ENCODE results near the gene RAD51AP1.

GRCh38 chr12:4535871-4536270 lies 2.8 kb upstream of the RAD51AP1 start:
- no peak for TF ChIP-seq EZH2 (optimal IDR thresholded peaks at IDR 0.05; ENCODE audit: low read depth, low read length)
- TF ChIP-seq, protein P1, sequence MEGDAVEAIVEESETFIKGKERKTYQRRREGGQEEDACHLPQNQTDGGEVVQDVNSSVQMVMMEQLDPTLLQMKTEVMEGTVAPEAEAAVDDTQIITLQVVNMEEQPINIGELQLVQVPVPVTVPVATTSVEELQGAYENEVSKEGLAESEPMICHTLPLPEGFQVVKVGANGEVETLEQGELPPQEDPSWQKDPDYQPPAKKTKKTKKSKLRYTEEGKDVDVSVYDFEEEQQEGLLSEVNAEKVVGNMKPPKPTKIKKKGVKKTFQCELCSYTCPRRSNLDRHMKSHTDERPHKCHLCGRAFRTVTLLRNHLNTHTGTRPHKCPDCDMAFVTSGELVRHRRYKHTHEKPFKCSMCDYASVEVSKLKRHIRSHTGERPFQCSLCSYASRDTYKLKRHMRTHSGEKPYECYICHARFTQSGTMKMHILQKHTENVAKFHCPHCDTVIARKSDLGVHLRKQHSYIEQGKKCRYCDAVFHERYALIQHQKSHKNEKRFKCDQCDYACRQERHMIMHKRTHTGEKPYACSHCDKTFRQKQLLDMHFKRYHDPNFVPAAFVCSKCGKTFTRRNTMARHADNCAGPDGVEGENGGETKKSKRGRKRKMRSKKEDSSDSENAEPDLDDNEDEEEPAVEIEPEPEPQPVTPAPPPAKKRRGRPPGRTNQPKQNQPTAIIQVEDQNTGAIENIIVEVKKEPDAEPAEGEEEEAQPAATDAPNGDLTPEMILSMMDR (IDR thresholded peaks at IDR 0.05; ENCODE audit: low read length): no peak
